Esophagus squamous epithelium (tissue), 5 donors: ENCODE data around the gene EGFL8. TPM values are rescaled to one million over a fixed set of nuclear protein-coding genes. Genes with fewer than 3 reads are reported as not detected.

ENCODE experiments used
- DNase-seq: peaks from one replicate; lab custom pipeline; 2025; lab: John Stamatoyannopoulos, UW
- H3K27ac ChIP-seq, 4 donors: fragments of 200-600 bp; sonication (generic); one replicate each; pipeline ENCODE4 v1.5.1; 2016 to 2019; ENCODE audit warnings: mild to moderate bottlenecking in 1 of 4
- H3K27me3 ChIP-seq, 4 donors: fragments of 200-600 bp; sonication (generic); 1 replicate in 3 of 4; 2 replicates in 1 of 4; pipeline versions ENCODE4 v1.5.1 to v1.6.0; 2017 to 2021; ENCODE audit warnings: antibody characterized with exemption in 1 of 4
- H3K36me3 ChIP-seq, 3 donors: fragments of 200-600 bp; sonication (generic); one replicate each; pipeline ENCODE4 v1.5.1; 2016 to 2019
- H3K4me1 ChIP-seq, 3 donors: fragments of 200-600 bp; sonication (generic); one replicate each; pipeline ENCODE4 v1.5.1; 2017 to 2019
- H3K4me3 ChIP-seq, 4 donors: fragments of 200-600 bp; sonication (generic); 1 replicate in 3 of 4; 2 replicates in 1 of 4; pipeline ENCODE4 v1.5.1; 2016 to 2019; ENCODE audit warnings: mild to moderate bottlenecking in 2 of 4, moderate library complexity in 1 of 4
- H3K9me3 ChIP-seq, 3 donors: fragments of 200-600 bp; sonication (generic); one replicate each; pipeline ENCODE4 v1.5.1; 2016 to 2019
- POLR2A ChIP-seq, 4 donors: fragments of 450-650 bp; IDR thresholded peaks; one replicate each; pipeline ENCODE4 v1.6.1; 2017; ENCODE audit warnings: antibody characterized with exemption in 4 of 4, mild to moderate bottlenecking in 4 of 4, moderate library complexity in 3 of 4
- WGBS, 2 donors: methylation state at CpG; one replicate each; pipeline ENCODE4 v1.1.5; 2018; 5-methylcytosine and 5-hydroxymethylcytosine counted together
- intact Hi-C: fragments of 100-400 bp; cut with DNase I; formaldehyde crosslinking; loops from one replicate; pipeline ENCODE4 v1.15.0; 2022
- total RNA-seq, 4 donors: library from RNA; depleted of rRNA; stranded (reverse); fragments of >200 nt; gene quantifications; one replicate each; pipeline ENCODE4 v1.1.0, GENCODE V29; 2016
- TF ChIP-seq, protein P1 (sequence below), 6 experiments: fragments of 450-650 bp in 4 of 6; fragments of 200-600 bp in 2 of 6; sonication (generic) in 2 of 6; IDR thresholded peaks; one replicate each; pipeline ENCODE4 v1.5.1; 2016 to 2019; ENCODE audit warnings: antibody characterized with exemption in 6 of 6, mild to moderate bottlenecking in 4 of 6, moderate library complexity in 4 of 6
- donor health status: DM: yes; HTN: yes; CAD: no.

The EGFL8 gene
- total RNA-seq, 4 donors from 2014 or later: 4.8 to 15.1 (median 8.2) TPM

DNA sequence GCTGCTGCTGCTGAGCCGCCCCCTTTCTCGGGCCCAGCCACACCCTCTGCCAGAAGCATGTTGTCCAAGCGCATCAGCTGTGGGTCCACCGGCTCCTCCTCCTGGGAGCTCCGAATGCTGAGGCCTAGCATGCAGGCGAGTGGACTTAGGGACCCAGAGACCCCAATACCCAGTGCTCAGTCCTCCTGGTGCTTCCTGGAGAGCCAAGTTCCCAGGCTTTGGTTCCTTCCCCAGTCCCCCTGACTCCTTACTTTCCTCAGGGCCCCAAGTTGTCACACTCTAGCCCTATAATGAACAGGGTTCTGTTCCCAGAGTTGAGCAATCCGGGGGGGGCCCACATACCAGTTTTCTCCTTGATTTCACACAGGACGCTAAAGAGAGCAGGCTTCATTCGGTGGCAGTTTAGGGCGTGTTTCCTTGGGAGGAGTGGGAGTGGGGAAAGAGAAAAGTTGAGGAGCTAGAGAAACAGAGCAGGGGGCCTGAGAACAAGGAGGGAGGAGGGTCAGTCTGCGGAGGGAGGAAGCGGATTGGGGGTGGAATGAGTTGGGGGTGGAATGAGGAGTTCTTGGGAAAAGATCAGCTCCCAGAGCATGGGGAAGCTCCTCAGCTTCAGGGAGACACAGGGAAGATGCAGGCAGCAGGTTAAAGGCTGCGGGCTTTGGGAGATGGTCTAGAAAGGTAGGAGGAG lies 24.1 kb downstream of the EGFL8 start:
- no peaks in the 10 kb centered on the region for H3K9me3 ChIP-seq
- H3K36me3 ChIP-seq: peaks cover 9 to 32% (median 16%) of the 10 kb centered on the region in 3 donors
- 17 to 19% methylated on average over 8 to 9 of the region's 13 CpGs for WGBS, 2 donors
- peak overlapping the region; percentile 69 to 93 (median 87) for H3K4me3 ChIP-seq
- intact Hi-C loops: no loop called here
- peak overlapping the region; percentile 95 to 99 (median 98) for H3K27ac ChIP-seq
- DNase-seq: no peak
- no peaks in the 10 kb centered on the region for H3K27me3 ChIP-seq
- H3K4me1 ChIP-seq: peaks cover 22 to 85% (median 42%) of the 10 kb centered on the region in 3 donors
- no peak for TF ChIP-seq POLR2A (IDR thresholded peaks at IDR 0.05)
- TF ChIP-seq, protein P1, sequence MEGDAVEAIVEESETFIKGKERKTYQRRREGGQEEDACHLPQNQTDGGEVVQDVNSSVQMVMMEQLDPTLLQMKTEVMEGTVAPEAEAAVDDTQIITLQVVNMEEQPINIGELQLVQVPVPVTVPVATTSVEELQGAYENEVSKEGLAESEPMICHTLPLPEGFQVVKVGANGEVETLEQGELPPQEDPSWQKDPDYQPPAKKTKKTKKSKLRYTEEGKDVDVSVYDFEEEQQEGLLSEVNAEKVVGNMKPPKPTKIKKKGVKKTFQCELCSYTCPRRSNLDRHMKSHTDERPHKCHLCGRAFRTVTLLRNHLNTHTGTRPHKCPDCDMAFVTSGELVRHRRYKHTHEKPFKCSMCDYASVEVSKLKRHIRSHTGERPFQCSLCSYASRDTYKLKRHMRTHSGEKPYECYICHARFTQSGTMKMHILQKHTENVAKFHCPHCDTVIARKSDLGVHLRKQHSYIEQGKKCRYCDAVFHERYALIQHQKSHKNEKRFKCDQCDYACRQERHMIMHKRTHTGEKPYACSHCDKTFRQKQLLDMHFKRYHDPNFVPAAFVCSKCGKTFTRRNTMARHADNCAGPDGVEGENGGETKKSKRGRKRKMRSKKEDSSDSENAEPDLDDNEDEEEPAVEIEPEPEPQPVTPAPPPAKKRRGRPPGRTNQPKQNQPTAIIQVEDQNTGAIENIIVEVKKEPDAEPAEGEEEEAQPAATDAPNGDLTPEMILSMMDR (IDR thresholded peaks at IDR 0.05): no peak

GRCh38 chr6:32189069-32189741 lies 24.8 kb downstream of the EGFL8 start:
- H3K27me3 ChIP-seq: no peaks in the 10 kb centered on the region
- intact Hi-C loops: no loop called here
- no peak for TF ChIP-seq POLR2A (IDR thresholded peaks at IDR 0.05)
- peak overlapping the region; percentile 95 to 99 (median 98) for H3K27ac ChIP-seq
- DNase-seq: no peak
- WGBS, 2 donors: 1 to 4% methylated on average over 9 to 10 of the region's 10 CpGs
- H3K36me3 ChIP-seq: peaks cover 9 to 25% (median 13%) of the 10 kb centered on the region in 3 donors
- H3K4me3 ChIP-seq: peak overlapping the region; percentile 69 to 93 (median 87)
- peaks cover 22 to 88% (median 44%) of the 10 kb centered on the region in 3 donors for H3K4me1 ChIP-seq
- H3K9me3 ChIP-seq: no peaks in the 10 kb centered on the region

DNA sequence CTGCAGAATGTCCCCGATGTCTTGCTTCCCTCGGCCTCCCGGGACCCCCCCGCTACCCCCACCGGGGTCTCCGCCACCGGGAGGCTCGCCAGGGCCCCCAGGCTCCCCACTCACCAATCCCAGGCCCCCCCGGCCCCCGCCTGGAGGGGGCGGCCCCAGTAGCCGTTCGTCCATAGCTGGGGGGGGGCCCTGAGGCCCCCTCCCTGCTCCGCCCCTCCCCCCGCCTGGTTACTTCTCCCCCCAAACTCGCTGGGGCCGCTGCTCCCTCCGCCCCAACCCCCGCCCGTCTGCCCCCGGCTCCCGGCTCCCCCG lies 25.3 kb downstream of the EGFL8 start:
- peaks cover 22 to 92% (median 49%) of the 10 kb centered on the region in 3 donors for H3K4me1 ChIP-seq
- peaks cover 9 to 25% (median 13%) of the 10 kb centered on the region in 3 donors for H3K36me3 ChIP-seq
- intact Hi-C loops: no loop called here
- DNase-seq: no peak
- H3K27me3 ChIP-seq: no peaks in the 10 kb centered on the region
- H3K27ac ChIP-seq: peak overlapping the region; percentile 95 to 99 (median 98)
- WGBS, 2 donors: no CpG with 5 or more reads among the region's 23 CpGs
- H3K4me3 ChIP-seq: peak overlapping the region; percentile 69 to 93 (median 87)
- H3K9me3 ChIP-seq: no peaks in the 10 kb centered on the region
- no peak for TF ChIP-seq POLR2A (IDR thresholded peaks at IDR 0.05)
- TF ChIP-seq, protein P1 (IDR thresholded peaks at IDR 0.05): no peak

DNA sequence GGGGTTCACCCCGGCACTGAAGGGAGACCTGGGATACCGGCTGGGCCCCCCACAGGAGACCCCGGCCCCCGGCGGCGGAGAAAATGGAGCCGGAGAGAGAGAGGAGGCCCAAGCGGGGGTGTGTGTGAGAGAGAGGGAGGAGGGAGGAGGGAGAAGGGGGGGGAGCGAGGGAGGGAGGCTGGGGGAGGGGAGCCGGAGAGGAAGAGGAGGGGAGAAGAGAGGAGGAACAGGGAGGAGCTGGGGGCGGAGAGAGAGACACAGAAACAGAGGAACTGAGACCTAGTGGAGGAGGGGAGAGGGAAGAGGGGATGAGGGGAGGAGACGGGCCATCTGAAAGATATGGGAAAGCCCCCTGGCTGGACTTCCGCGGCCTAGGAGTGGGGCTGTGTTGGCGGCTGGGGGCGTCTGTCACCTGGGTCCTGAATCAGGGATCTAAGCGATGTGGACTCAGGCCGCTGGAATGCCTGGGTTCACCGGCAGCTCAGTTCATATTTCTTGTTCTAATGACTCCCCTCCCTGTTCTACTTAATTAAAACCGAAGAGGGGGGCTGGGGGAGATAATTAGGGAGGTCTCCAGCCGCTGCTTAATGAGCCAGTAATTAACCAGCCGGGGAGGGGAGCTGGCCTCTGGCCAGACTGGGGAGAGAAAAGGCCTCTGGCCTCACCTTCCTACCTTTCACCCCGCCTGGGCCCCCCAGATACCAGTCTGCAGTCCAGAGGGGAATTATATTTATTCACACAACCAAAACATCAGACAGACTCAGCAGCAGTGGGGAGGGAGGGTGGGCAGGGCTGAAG lies 25.9 kb downstream of the EGFL8 start, which contains the start of gene PBX2:
PBX2 (minus strand) TSS at position 149 of the 798 bp plus-strand sequence. CDS start 287 bp downstream, outside the sequence.
- H3K9me3 ChIP-seq: no peaks in the 10 kb centered on the region
- peaks cover 22 to 94% (median 53%) of the 10 kb centered on the region in 3 donors for H3K4me1 ChIP-seq
- peak within 1 kb of the TSS; percentile 69 to 93 (median 87) for H3K4me3 ChIP-seq
- peak; percentile 70 for DNase-seq
- H3K27me3 ChIP-seq: no peaks in the 10 kb centered on the region
- intact Hi-C loops: no loop called here
- peak within 1 kb of the TSS; percentile 95 to 99 (median 98) for H3K27ac ChIP-seq
- H3K36me3 ChIP-seq: peaks cover 9 to 25% (median 13%) of the 10 kb centered on the region in 3 donors
- WGBS, 2 donors: 1 to 2% methylated on average over 8 to 11 of the region's 23 CpGs
- TF ChIP-seq POLR2A (IDR thresholded peaks at IDR 0.05): peak in 2 of 4 donors; percentile 69 to 88
- TF ChIP-seq, protein P1 (IDR thresholded peaks at IDR 0.05): no peak

DNA sequence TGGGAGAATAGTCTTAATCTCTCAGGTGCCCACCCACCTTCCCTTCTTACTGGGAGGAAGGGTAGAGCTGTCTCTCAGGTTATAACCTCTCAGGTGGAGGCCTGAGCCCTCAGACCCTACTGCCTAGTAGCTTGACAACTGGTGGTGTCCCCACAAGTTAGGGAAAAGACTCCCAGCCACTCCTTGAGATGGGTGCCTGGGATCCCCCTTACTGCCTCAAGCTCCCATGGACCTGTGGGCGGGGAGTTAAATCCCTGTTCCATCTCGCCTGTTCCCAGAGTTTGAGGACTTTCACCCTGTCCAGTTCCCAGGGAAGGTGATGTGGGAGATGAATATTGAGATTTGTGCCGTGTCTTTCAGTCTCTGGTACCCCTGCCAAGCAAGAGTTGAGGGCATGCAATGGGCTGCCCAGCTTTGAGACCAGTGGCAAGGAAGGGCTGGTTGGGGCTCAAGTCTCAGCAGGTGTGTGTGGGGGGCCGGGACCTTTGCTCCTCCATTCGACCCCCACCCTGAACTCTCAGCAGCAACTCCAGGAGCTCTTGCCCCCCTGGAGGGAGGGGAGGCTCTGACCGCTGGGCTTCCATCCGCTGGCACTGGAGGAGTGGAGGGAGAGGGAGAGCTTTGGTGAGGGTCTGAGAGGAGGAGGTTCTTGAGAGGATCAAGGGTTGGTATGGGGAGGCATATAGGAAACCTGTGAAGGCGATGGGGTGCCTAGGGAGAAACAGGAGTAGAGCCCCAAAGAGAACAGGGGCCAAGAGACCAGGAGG lies 26.7 kb downstream of the EGFL8 start:
- DNase-seq: no peak
- Histone ChIP-seq H3K9me3 (no peaks in the 10 kb centered on the region), H3K27me3 (no peaks in the 10 kb centered on the region), H3K4me3 (peak overlapping the region; percentile 69 to 93 (median 87)), H3K27ac (peak overlapping the region; percentile 95 to 99 (median 98)), H3K36me3 (peaks cover 9 to 22% (median 13%) of the 10 kb centered on the region in 3 donors), H3K4me1 (peaks cover 22 to 87% (median 49%) of the 10 kb centered on the region in 3 donors)
- no peak for TF ChIP-seq POLR2A (IDR thresholded peaks at IDR 0.05)
- TF ChIP-seq, protein P1 (IDR thresholded peaks at IDR 0.05): no peak
- 61 to 67% methylated on average over 5 to 6 of the region's 8 CpGs for WGBS, 2 donors
- intact Hi-C loops: no loop called here
